Panc1 (cell line): Measurements from ENCODE around the gene PAX7. TPM values are rescaled to one million over a fixed set of nuclear protein-coding genes. Genes with fewer than 3 reads are reported as not detected.
"Not testable (repeated sequence)": the region's sequence is repeated elsewhere in the genome, so short reads cannot be mapped to it uniquely, and the experiment has no call there.

Source experiments
- ATAC-seq: fragments of 200-7000 bp; cut with Tn5 transposase; 2 replicates; pipeline ENCODE4 v1.9.1; 2020; ENCODE audit warnings: mild to moderate bottlenecking, moderate library complexity
- BruUV-seq: library from RNA; stranded (reverse); fragments of 400-500 nt; replicated peaks from 2 replicates; lab custom pipeline; 2021; lab: Mats Ljungman, UMichigan
- CTCF ChIA-PET: fragments of 300-600 bp; sonication (Branson Sonifier 250); formaldehyde crosslinking; loops from one replicate; lab custom pipeline; 2022; ENCODE audit warnings: antibody characterized with exemption; lab: Charles Lee
- POLR2A ChIA-PET: fragments of 300-600 bp; sonication (Branson Sonifier 250); formaldehyde crosslinking; loops from one replicate; lab custom pipeline; 2022; ENCODE audit warnings: antibody characterized with exemption; lab: Charles Lee
- DNase-seq: peaks from one replicate; pipeline ENCODE4 v3.0.0-alpha.2; 2010; ENCODE audit warnings: low read depth, low spot score
- H3K27ac ChIP-seq: 2 replicates; pipeline ENCODE4 v1.5.1; 2011; ENCODE audit warnings: mild to moderate bottlenecking, low read length, inconsistent platforms
- H3K27me3 ChIP-seq: fragments of 200-500 bp; sonication (Bioruptor generic); 2 replicates; pipeline ENCODE4 v1.6.0; 2014; ENCODE audit warnings: low read length, inconsistent platforms; ENCODE audit not compliant: control insufficient read depth, insufficient read depth
- H3K36me3 ChIP-seq: fragments of 200-500 bp; sonication (Bioruptor generic); 2 replicates; pipeline ENCODE4 v1.5.1; 2014; ENCODE audit warnings: inconsistent platforms, mild to moderate bottlenecking, low read length, moderate library complexity; ENCODE audit not compliant: control insufficient read depth, insufficient read depth
- H3K4me1 ChIP-seq: 2 replicates; pipeline ENCODE4 v1.5.1; 2011; ENCODE audit warnings: inconsistent platforms, mild to moderate bottlenecking, low read length, moderate library complexity; ENCODE audit not compliant: control insufficient read depth, insufficient read depth
- H3K4me3 ChIP-seq, 2 experiments: 2 replicates each; pipeline ENCODE4 v1.5.1; 2011 to 2012; ENCODE audit warnings: low read depth in 2 of 2, low read length in 2 of 2, mild to moderate bottlenecking in 2 of 2, inconsistent platforms in 1 of 2, moderate library complexity in 1 of 2
- H3K9me3 ChIP-seq: fragments of 200-500 bp; sonication (Bioruptor generic); 2 replicates; pipeline ENCODE4 v1.5.1; 2014; ENCODE audit warnings: low read depth, mild to moderate bottlenecking, inconsistent platforms, low read length, moderate library complexity; ENCODE audit not compliant: control insufficient read depth, insufficient read depth
- POLR2AphosphoS5 ChIP-seq: IDR thresholded peaks from 2 replicates; pipeline ENCODE4 v1.6.1; 2012; ENCODE audit warnings: mild to moderate bottlenecking, low read depth, low read length, moderate library complexity
- SIN3A ChIP-seq: IDR thresholded peaks from 2 replicates; pipeline ENCODE4 v1.6.1; 2012; ENCODE audit warnings: low read depth, mild to moderate bottlenecking, low read length, moderate library complexity, borderline replicate concordance; ENCODE audit not compliant: insufficient read depth
- TCF7L2 ChIP-seq: IDR thresholded peaks from 2 replicates; pipeline ENCODE4 v1.6.1; 2011; ENCODE audit warnings: mild to moderate bottlenecking, low read depth, low read length, inconsistent platforms
- in situ Hi-C: cut with HindIII; loops from 2 replicates; pipeline ENCODE4 v1.10.0; 2016; ENCODE audit warnings: low sequenced_read_pairs, low pct_unique_long_range_greater_than_20kb
- intact Hi-C: fragments of 100-400 bp; cut with micrococcal nuclease; formaldehyde crosslinking; loops from one replicate; pipeline ENCODE4 v1.10.0; 2022; ENCODE audit not compliant: unreplicated experiment
- total RNA-seq: library from RNA; stranded (reverse); gene quantifications from one replicate; pipeline ENCODE4 v1.2.1, GENCODE V29; 2021; ENCODE audit not compliant: unreplicated experiment
- TF ChIP-seq, protein P1 (sequence below), 2 experiments: IDR thresholded peaks; 2 replicates each; pipeline ENCODE4 v1.6.1; 2011 to 2012; ENCODE audit warnings: low read depth in 2 of 2, control low read depth in 1 of 2, low read length in 1 of 2, mild to moderate bottlenecking in 1 of 2, moderate library complexity in 1 of 2; ENCODE audit not compliant: insufficient read depth in 1 of 2
- TF ChIP-seq, protein P2 (sequence below): fragments of 450-650 bp; IDR thresholded peaks from 2 replicates; pipeline ENCODE4 v1.5.1; 2017; ENCODE audit warnings: mild to moderate bottlenecking

The PAX7 gene
- total RNA-seq, 1 experiment from 2014 or later: not detected

- no TSS peak for BruUV-seq
- TF ChIP-seq, protein P1, sequence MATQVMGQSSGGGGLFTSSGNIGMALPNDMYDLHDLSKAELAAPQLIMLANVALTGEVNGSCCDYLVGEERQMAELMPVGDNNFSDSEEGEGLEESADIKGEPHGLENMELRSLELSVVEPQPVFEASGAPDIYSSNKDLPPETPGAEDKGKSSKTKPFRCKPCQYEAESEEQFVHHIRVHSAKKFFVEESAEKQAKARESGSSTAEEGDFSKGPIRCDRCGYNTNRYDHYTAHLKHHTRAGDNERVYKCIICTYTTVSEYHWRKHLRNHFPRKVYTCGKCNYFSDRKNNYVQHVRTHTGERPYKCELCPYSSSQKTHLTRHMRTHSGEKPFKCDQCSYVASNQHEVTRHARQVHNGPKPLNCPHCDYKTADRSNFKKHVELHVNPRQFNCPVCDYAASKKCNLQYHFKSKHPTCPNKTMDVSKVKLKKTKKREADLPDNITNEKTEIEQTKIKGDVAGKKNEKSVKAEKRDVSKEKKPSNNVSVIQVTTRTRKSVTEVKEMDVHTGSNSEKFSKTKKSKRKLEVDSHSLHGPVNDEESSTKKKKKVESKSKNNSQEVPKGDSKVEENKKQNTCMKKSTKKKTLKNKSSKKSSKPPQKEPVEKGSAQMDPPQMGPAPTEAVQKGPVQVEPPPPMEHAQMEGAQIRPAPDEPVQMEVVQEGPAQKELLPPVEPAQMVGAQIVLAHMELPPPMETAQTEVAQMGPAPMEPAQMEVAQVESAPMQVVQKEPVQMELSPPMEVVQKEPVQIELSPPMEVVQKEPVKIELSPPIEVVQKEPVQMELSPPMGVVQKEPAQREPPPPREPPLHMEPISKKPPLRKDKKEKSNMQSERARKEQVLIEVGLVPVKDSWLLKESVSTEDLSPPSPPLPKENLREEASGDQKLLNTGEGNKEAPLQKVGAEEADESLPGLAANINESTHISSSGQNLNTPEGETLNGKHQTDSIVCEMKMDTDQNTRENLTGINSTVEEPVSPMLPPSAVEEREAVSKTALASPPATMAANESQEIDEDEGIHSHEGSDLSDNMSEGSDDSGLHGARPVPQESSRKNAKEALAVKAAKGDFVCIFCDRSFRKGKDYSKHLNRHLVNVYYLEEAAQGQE (IDR thresholded peaks at IDR 0.05; ENCODE audit: insufficient read depth in 1 of 2, low read depth in 2 of 2, low read length in 1 of 2): no peak
- TF ChIP-seq, protein P2, sequence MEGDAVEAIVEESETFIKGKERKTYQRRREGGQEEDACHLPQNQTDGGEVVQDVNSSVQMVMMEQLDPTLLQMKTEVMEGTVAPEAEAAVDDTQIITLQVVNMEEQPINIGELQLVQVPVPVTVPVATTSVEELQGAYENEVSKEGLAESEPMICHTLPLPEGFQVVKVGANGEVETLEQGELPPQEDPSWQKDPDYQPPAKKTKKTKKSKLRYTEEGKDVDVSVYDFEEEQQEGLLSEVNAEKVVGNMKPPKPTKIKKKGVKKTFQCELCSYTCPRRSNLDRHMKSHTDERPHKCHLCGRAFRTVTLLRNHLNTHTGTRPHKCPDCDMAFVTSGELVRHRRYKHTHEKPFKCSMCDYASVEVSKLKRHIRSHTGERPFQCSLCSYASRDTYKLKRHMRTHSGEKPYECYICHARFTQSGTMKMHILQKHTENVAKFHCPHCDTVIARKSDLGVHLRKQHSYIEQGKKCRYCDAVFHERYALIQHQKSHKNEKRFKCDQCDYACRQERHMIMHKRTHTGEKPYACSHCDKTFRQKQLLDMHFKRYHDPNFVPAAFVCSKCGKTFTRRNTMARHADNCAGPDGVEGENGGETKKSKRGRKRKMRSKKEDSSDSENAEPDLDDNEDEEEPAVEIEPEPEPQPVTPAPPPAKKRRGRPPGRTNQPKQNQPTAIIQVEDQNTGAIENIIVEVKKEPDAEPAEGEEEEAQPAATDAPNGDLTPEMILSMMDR: no peak
- TF ChIP-seq TCF7L2 (no peak), POLR2AphosphoS5 (no peak)
- ATAC-seq: no peak
- ChIA-PET CTCF (interaction anchor here (1.8 kb wide), 1 partner anchor 14 kb away, joined by 6 read pairs; no protein-coding TSS in a partner anchor), POLR2A (no interaction called here)
- in situ Hi-C loops (no loop called here), intact Hi-C loops (loop anchor here (5.0 kb wide), 1 partner anchor 921 kb away; no protein-coding TSS in a partner anchor)
- H3K4me3 ChIP-seq: no peak overlapping the region
- H3K27ac ChIP-seq: no peak overlapping the region
- no peaks in the 10 kb centered on the region; the same call in 1 of the 2 replicates for H3K4me1 ChIP-seq
- DNase-seq: no peak
- no peaks in the 10 kb centered on the region for H3K9me3 ChIP-seq
- no peaks in the 10 kb centered on the region for H3K36me3 ChIP-seq
- H3K27me3 ChIP-seq: peaks cover 3% of the 10 kb centered on the region; the same call in 1 of the 2 replicates
Observed at GRCh38 chr1:18582890-18583289, 47.8 kb upstream of the PAX7 start.

- ATAC-seq: no peak
- Histone ChIP-seq H3K27ac (no peak overlapping the region), H3K27me3 (peaks cover 3% of the 10 kb centered on the region; the same call in 1 of the 2 replicates), H3K36me3 (no peaks in the 10 kb centered on the region), H3K9me3 (no peaks in the 10 kb centered on the region), H3K4me1 (no peaks in the 10 kb centered on the region; the same call in 1 of the 2 replicates), H3K4me3 (no peak overlapping the region)
- no peak for TF ChIP-seq POLR2AphosphoS5
- TF ChIP-seq, protein P2: no peak
- TF ChIP-seq TCF7L2: no peak
- TF ChIP-seq, protein P1 (IDR thresholded peaks at IDR 0.05; ENCODE audit: insufficient read depth in 1 of 2, low read depth in 2 of 2, low read length in 1 of 2): no peak
- no peak for TF ChIP-seq SIN3A
- ChIA-PET CTCF (no interaction called here), POLR2A (no interaction called here)
- in situ Hi-C loops: no loop called here
- no peak for DNase-seq
- no TSS peak for BruUV-seq
- intact Hi-C loops: loop anchor here (5.0 kb wide), 1 partner anchor 921 kb away; no protein-coding TSS in a partner anchor
Observed at GRCh38 chr1:18583326-18583941, 47.2 kb upstream of the PAX7 start.

DNA sequence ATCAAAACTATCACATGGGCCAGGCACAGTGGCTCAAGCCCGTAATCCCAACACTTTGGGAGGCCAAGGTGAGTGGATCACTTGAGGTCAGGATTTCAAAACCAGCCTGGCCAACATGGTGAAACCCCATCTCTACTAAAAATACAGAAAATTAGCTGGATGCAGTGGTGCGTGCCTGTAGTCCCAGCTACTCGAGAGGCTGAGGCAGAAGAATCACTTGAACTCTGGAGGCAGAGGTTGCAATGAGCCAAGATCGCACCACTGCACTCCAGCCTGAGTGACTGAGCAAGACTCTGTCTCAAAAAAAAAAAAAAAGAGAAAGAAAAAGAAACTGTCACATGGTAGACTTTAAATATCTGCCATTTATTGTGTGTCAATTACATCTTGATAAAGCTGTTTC is 44.6 kb upstream of the PAX7 start:
- H3K27me3 ChIP-seq, H3K4me3 ChIP-seq, BruUV-seq, ATAC-seq, H3K27ac ChIP-seq, H3K36me3 ChIP-seq, H3K9me3 ChIP-seq, POLR2A ChIA-PET, DNase-seq, in situ Hi-C loops, intact Hi-C loops, H3K4me1 ChIP-seq: not testable (repeated sequence)
- CTCF ChIA-PET: interaction anchor here (0.7 kb wide), 1 partner anchor 94 kb away, joined by 4 read pairs; no protein-coding TSS in a partner anchor
